Jurkat, Clone E6-1 (cell line): ENCODE data around the gene CACNA2D2.
"Not testable (repeated sequence)": the region's sequence is repeated elsewhere in the genome, so short reads cannot be mapped to it uniquely, and the experiment has no call there.

Source experiments
- DNase-seq: peaks from one replicate; pipeline ENCODE4 v3.0.0-alpha.2; 2011; ENCODE audit warnings: low read depth, low spot score
- H3K4me3 ChIP-seq: 2 replicates; pipeline ENCODE4 v1.5.1; 2011; ENCODE audit warnings: mild to moderate bottlenecking, low read length, control low read depth, moderate library complexity

Gene CACNA2D2

GRCh38 chr3:50531201-50531600, 27.8 kb upstream of the CACNA2D2 start:
- DNase-seq, result no peak
- H3K4me3 ChIP-seq, result no peak overlapping the region

- DNase-seq, result no peak
- H3K4me3 ChIP-seq, result no peak overlapping the region
These were observed 26.9 kb upstream of the CACNA2D2 start for GRCh38 chr3:50530001-50530970.

- H3K4me3 ChIP-seq, result no peak overlapping the region
- peak; percentile 57 for DNase-seq
These were observed 22.6 kb upstream of the CACNA2D2 start for GRCh38 chr3:50525987-50526386.

GRCh38 chr3:50525191-50525910, 21.9 kb upstream of the CACNA2D2 start:
- no peak overlapping the region for H3K4me3 ChIP-seq
- DNase-seq, result no peak

- H3K4me3 ChIP-seq, result no peak overlapping the region
- DNase-seq, result no peak
These were observed 21.3 kb upstream of the CACNA2D2 start for GRCh38 chr3:50524746-50525145.

- no peak for DNase-seq
These were observed 19.9 kb upstream of the CACNA2D2 start for GRCh38 chr3:50523279-50523811.

GRCh38 chr3:50521572-50521971, 18.1 kb upstream of the CACNA2D2 start:
- H3K4me3 ChIP-seq, result no peak overlapping the region
- DNase-seq, result no peak

More at GRCh38 chr3:50523279-50523811, 19.9 kb upstream of the CACNA2D2 start:
- no peak overlapping the region for H3K4me3 ChIP-seq

- no peak overlapping the region for H3K4me3 ChIP-seq
- DNase-seq, result no peak
These were observed 17.4 kb upstream of the CACNA2D2 start for GRCh38 chr3:50520849-50521248.

- no peak overlapping the region for H3K4me3 ChIP-seq
- peak; percentile 47 for DNase-seq
These were observed 16.1 kb upstream of the CACNA2D2 start for GRCh38 chr3:50519471-50520089.

- DNase-seq, result no peak
- no peak overlapping the region for H3K4me3 ChIP-seq
These were observed 15.0 kb upstream of the CACNA2D2 start for GRCh38 chr3:50518436-50518835.

GRCh38 chr3:50517721-50518206, 14.3 kb upstream of the CACNA2D2 start:
- no peak overlapping the region for H3K4me3 ChIP-seq
- no peak for DNase-seq

GRCh38 chr3:50516440-50516871, 13.0 kb upstream of the CACNA2D2 start:
- no peak overlapping the region for H3K4me3 ChIP-seq
- no peak for DNase-seq

GRCh38 chr3:50515565-50516439, 12.4 kb upstream of the CACNA2D2 start:
- no peak for DNase-seq
- no peak overlapping the region for H3K4me3 ChIP-seq

GRCh38 chr3:50512908-50513307, 9.5 kb upstream of the CACNA2D2 start:
- DNase-seq, H3K4me3 ChIP-seq: not testable (repeated sequence)

- no peak overlapping the region for H3K4me3 ChIP-seq
- DNase-seq, result no peak
These were observed 8.7 kb upstream of the CACNA2D2 start for GRCh38 chr3:50512131-50512530.

- no peak overlapping the region for H3K4me3 ChIP-seq
- no peak for DNase-seq
These were observed 6.9 kb upstream of the CACNA2D2 start for GRCh38 chr3:50510325-50510724.

- H3K4me3 ChIP-seq, result no peak overlapping the region
- no peak for DNase-seq
These were observed 6.3 kb upstream of the CACNA2D2 start for GRCh38 chr3:50509715-50510114.

GRCh38 chr3:50508821-50509220, 5.4 kb upstream of the CACNA2D2 start:
- DNase-seq, result no peak

More at GRCh38 chr3:50508821-50509220, 5.4 kb upstream of the CACNA2D2 start:
- no peak overlapping the region for H3K4me3 ChIP-seq
